H9 (cell line): Measurements from ENCODE around the gene KRTAP10-9. TPM values are rescaled to one million over a fixed set of nuclear protein-coding genes. Genes with fewer than 3 reads are reported as not detected.

Experiments
- DNase-seq: peaks from one replicate; pipeline ENCODE4 v3.0.0-alpha.2; 2017
- H2AFZ ChIP-seq: one replicate; pipeline ENCODE4 v1.6.1; 2013; ENCODE audit warnings: mild to moderate bottlenecking, low read length, control low read depth, moderate library complexity
- H2AK5ac ChIP-seq: 2 replicates; pipeline ENCODE4 v1.6.1; 2013; ENCODE audit warnings: low read length, control low read depth, mixed read lengths; ENCODE audit not compliant: insufficient read length
- H2BK120ac ChIP-seq: one replicate; pipeline ENCODE4 v1.6.1; 2013; ENCODE audit warnings: low read depth, mild to moderate bottlenecking, low read length, control low read depth, inconsistent platforms; ENCODE audit not compliant: poor library complexity, severe bottlenecking
- H2BK12ac ChIP-seq: 2 replicates; pipeline ENCODE4 v1.6.1; 2013; ENCODE audit warnings: low read length, control low read depth, mixed read lengths, low read depth; ENCODE audit not compliant: insufficient read length
- H2BK15ac ChIP-seq: 2 replicates; pipeline ENCODE4 v1.6.1; 2013; ENCODE audit warnings: low read depth, low read length, control low read depth
- H2BK20ac ChIP-seq: one replicate; pipeline ENCODE4 v1.6.1; 2013; ENCODE audit warnings: low read depth, mild to moderate bottlenecking, low read length, control low read depth, inconsistent platforms; ENCODE audit not compliant: poor library complexity, severe bottlenecking
- H2BK5ac ChIP-seq: 2 replicates; pipeline ENCODE4 v1.6.1; 2013; ENCODE audit warnings: low read length, control low read depth, mixed read lengths; ENCODE audit not compliant: insufficient read length
- H3K14ac ChIP-seq: 2 replicates; pipeline ENCODE4 v1.6.1; 2013; ENCODE audit warnings: low read length, control low read depth; ENCODE audit not compliant: insufficient read depth
- H3K18ac ChIP-seq: 2 replicates; pipeline ENCODE4 v1.6.1; 2013; ENCODE audit warnings: low read depth, mild to moderate bottlenecking, mixed read lengths, low read length, control low read depth; ENCODE audit not compliant: insufficient read length
- H3K23ac ChIP-seq: 2 replicates; pipeline ENCODE4 v1.6.1; 2013; ENCODE audit warnings: low read length, control low read depth, mixed read lengths, low read depth; ENCODE audit not compliant: insufficient read length
- H3K23me2 ChIP-seq: 2 replicates; pipeline ENCODE4 v1.6.1; 2013; ENCODE audit warnings: low read depth, mild to moderate bottlenecking, mixed read lengths, low read length, control low read depth; ENCODE audit not compliant: insufficient read length, poor library complexity, severe bottlenecking
- H3K27ac ChIP-seq: 2 replicates; pipeline ENCODE4 v1.5.1; 2013; ENCODE audit warnings: low read length, control low read depth, mixed read lengths, low read depth; ENCODE audit not compliant: insufficient read length
- H3K27me3 ChIP-seq: 2 replicates; pipeline ENCODE4 v1.6.1; 2013; ENCODE audit warnings: low read length, control low read depth, inconsistent platforms; ENCODE audit not compliant: insufficient read depth
- H3K4ac ChIP-seq: 2 replicates; pipeline ENCODE4 v1.6.1; 2013; ENCODE audit warnings: low read depth, mild to moderate bottlenecking, control low read depth, inconsistent platforms, low read length, moderate library complexity
- H3K4me1 ChIP-seq: 2 replicates; pipeline ENCODE4 v1.6.1; 2013; ENCODE audit warnings: low read length, control low read depth, inconsistent platforms; ENCODE audit not compliant: insufficient read depth
- H3K4me2 ChIP-seq: 2 replicates; pipeline ENCODE4 v1.6.1; 2013; ENCODE audit warnings: low read length, control low read depth, mixed read lengths; ENCODE audit not compliant: insufficient read length, insufficient read depth
- H3K56ac ChIP-seq: 2 replicates; pipeline ENCODE4 v1.6.1; 2013; ENCODE audit warnings: low read depth, mild to moderate bottlenecking, mixed read lengths, low read length, control low read depth; ENCODE audit not compliant: insufficient read length
- H3K79me1 ChIP-seq: 2 replicates; pipeline ENCODE4 v1.6.1; 2013; ENCODE audit warnings: low read depth, mild to moderate bottlenecking, moderate library complexity, low read length, control low read depth, inconsistent platforms; ENCODE audit not compliant: insufficient read depth, poor library complexity, severe bottlenecking
- H3K79me2 ChIP-seq: 2 replicates; pipeline ENCODE4 v1.6.1; 2013; ENCODE audit warnings: low read length, control low read depth, inconsistent platforms; ENCODE audit not compliant: insufficient read depth
- H3K9ac ChIP-seq: 2 replicates; pipeline ENCODE4 v1.6.1; 2013; ENCODE audit warnings: low read length, control low read depth, mixed read lengths; ENCODE audit not compliant: insufficient read length; ENCODE audit errors: extremely low read depth
- H3K9me3 ChIP-seq: one replicate; pipeline ENCODE4 v1.6.1; 2013; ENCODE audit warnings: low read depth, low read length, inconsistent platforms; ENCODE audit not compliant: control insufficient read depth
- H3T11ph ChIP-seq: one replicate; pipeline ENCODE4 v1.6.1; 2013; ENCODE audit warnings: mild to moderate bottlenecking, low read length, control low read depth, inconsistent platforms
- H4K20me1 ChIP-seq: one replicate; pipeline ENCODE4 v1.6.1; 2013; ENCODE audit not compliant: control insufficient read depth, insufficient read length, insufficient read depth
- H4K5ac ChIP-seq: 2 replicates; pipeline ENCODE4 v1.6.1; 2013; ENCODE audit warnings: low read depth, mild to moderate bottlenecking, mixed read lengths, low read length, control low read depth; ENCODE audit not compliant: insufficient read length
- H4K8ac ChIP-seq: replicated peaks from 2 replicates; pipeline ENCODE4 v1.6.1; 2013; ENCODE audit warnings: low read length, control low read depth, mixed read lengths, low read depth; ENCODE audit not compliant: insufficient read length
- H4K91ac ChIP-seq: 2 replicates; pipeline ENCODE4 v1.6.1; 2013; ENCODE audit warnings: low read depth, mild to moderate bottlenecking, moderate library complexity, mixed read lengths, low read length, control low read depth; ENCODE audit not compliant: insufficient read length
- H3K27ac Mint-ChIP-seq, 3 experiments: 2 replicates in 2 of 3; 3 replicates in 1 of 3; pipeline ENCODE4 v1.8.0; 2020 to 2021; ENCODE audit warnings: mixed read lengths in 3 of 3, mild to moderate bottlenecking in 1 of 3, moderate library complexity in 1 of 3
- H3K27me3 Mint-ChIP-seq: 2 replicates; pipeline ENCODE4 v1.8.0; 2021; ENCODE audit warnings: low read depth, mild to moderate bottlenecking, moderate library complexity, mixed read lengths
- H3K36me3 Mint-ChIP-seq, 3 experiments: 2 replicates in 2 of 3; 3 replicates in 1 of 3; pipeline ENCODE4 v1.8.0; 2020 to 2021; ENCODE audit warnings: low read depth in 3 of 3, mixed read lengths in 3 of 3; ENCODE audit not compliant: insufficient read depth in 1 of 3
- H3K4me1 Mint-ChIP-seq, 2 experiments: 2 replicates each; pipeline ENCODE4 v1.8.0; 2020; ENCODE audit warnings: mixed read lengths in 2 of 2
- H3K4me3 Mint-ChIP-seq, 2 experiments: 2 replicates in 1 of 2; 3 replicates in 1 of 2; pipeline ENCODE4 v1.8.0; 2020 to 2021; ENCODE audit warnings: mild to moderate bottlenecking in 2 of 2, mixed read lengths in 2 of 2, moderate library complexity in 1 of 2
- H3K9me3 Mint-ChIP-seq, 2 experiments: 2 replicates in 1 of 2; 3 replicates in 1 of 2; pipeline ENCODE4 v1.8.0; 2020; ENCODE audit warnings: mild to moderate bottlenecking in 2 of 2, mixed read lengths in 2 of 2, moderate library complexity in 1 of 2
- WGBS: extraction: QIAGEN DNeasy Blood & Tissue Kit; methylation state at CpG from one replicate; pipeline ENCODE4 v1.1.7; 2013; ENCODE audit warnings: missing lambda C conversion rate, low lambda C conversion rate, mixed read lengths; ENCODE audit not compliant: insufficient read length; ENCODE audit errors: extremely low coverage; 5-methylcytosine and 5-hydroxymethylcytosine counted together
- total RNA-seq: library from RNA; stranded (reverse); gene quantifications from 2 replicates; pipeline ENCODE4 v1.2.1, GENCODE V29; 2021
- TF ChIP-seq, protein P1 (sequence below): fragments of 200-600 bp; sonication (generic); conservative IDR thresholded peaks from 3 replicates; pipeline ENCODE4 v1.8.0; 2021; ENCODE audit warnings: antibody characterized with exemption, mild to moderate bottlenecking

Gene KRTAP10-9
- total RNA-seq, 1 experiment from 2014 or later: not detected

DNA sequence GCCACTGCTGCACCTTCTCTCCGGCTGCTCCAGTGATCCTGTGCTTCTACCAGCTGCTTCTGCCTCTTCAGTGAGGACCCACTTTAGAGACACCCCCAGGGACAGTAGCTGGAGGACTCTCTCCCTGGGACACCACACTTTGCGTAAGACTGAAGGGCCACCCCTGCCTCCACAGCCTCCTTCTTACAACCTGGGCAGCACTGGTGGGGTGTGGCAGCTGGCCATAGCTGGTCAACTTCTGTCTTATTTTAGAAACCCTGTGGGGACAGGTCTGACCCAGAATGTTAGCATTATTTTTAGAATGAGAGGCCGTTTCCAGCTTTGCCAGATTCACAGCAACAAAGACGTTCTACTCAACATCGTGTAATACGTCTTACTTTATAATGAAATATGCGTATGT is 1.1 kb upstream of the KRTAP10-9 start:
- no peak overlapping the region for H2BK12ac ChIP-seq
- WGBS: no CpG with 5 or more reads among the region's 7 CpGs
- no peak for DNase-seq
- H2BK15ac ChIP-seq: no peak overlapping the region
- peaks cover 5% of the 10 kb centered on the region for H3K27me3 Mint-ChIP-seq
- no peak overlapping the region for H3K4me3 Mint-ChIP-seq
- no peak overlapping the region for H3K14ac ChIP-seq
- no peaks in the 10 kb centered on the region for H3K23me2 ChIP-seq
- no peak overlapping the region for H3K4ac ChIP-seq
- H3K4me1 Mint-ChIP-seq: peaks cover 3 to 7% of the 10 kb centered on the region in 2 experiments; a peak in 2 of 4 replicates
- H3K9me3 ChIP-seq: no peaks in the 10 kb centered on the region
- no peaks in the 10 kb centered on the region for H3K79me2 ChIP-seq
- H3K27ac Mint-ChIP-seq: no peak overlapping the region
- H2AK5ac ChIP-seq: no peak overlapping the region
- no peak overlapping the region for H3T11ph ChIP-seq
- H2BK20ac ChIP-seq: no peak overlapping the region
- no peaks in the 10 kb centered on the region for H3K4me1 ChIP-seq
- H3K79me1 ChIP-seq: no peaks in the 10 kb centered on the region
- H2BK5ac ChIP-seq: no peak overlapping the region
- TF ChIP-seq, protein P1, sequence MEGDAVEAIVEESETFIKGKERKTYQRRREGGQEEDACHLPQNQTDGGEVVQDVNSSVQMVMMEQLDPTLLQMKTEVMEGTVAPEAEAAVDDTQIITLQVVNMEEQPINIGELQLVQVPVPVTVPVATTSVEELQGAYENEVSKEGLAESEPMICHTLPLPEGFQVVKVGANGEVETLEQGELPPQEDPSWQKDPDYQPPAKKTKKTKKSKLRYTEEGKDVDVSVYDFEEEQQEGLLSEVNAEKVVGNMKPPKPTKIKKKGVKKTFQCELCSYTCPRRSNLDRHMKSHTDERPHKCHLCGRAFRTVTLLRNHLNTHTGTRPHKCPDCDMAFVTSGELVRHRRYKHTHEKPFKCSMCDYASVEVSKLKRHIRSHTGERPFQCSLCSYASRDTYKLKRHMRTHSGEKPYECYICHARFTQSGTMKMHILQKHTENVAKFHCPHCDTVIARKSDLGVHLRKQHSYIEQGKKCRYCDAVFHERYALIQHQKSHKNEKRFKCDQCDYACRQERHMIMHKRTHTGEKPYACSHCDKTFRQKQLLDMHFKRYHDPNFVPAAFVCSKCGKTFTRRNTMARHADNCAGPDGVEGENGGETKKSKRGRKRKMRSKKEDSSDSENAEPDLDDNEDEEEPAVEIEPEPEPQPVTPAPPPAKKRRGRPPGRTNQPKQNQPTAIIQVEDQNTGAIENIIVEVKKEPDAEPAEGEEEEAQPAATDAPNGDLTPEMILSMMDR: no peak
- no peak overlapping the region for H2BK120ac ChIP-seq
- H3K56ac ChIP-seq: no peak overlapping the region
- H3K27me3 ChIP-seq: no peaks in the 10 kb centered on the region
- no peak overlapping the region for H3K27ac ChIP-seq
- no peak overlapping the region for H3K23ac ChIP-seq
- H3K18ac ChIP-seq: no peak overlapping the region
- H4K5ac ChIP-seq: no peak overlapping the region
- peaks cover 33 to 35% of the 10 kb centered on the region in 2 experiments for H3K9me3 Mint-ChIP-seq
- H3K4me2 ChIP-seq: no peak overlapping the region
- no peaks in the 10 kb centered on the region for H4K20me1 ChIP-seq
- no peak overlapping the region for H4K8ac ChIP-seq
- no peak overlapping the region for H3K9ac ChIP-seq
- H4K91ac ChIP-seq: no peak overlapping the region
- H2AFZ ChIP-seq: no peak overlapping the region
- H3K36me3 Mint-ChIP-seq: peaks cover 8 to 25% (median 14%) of the 10 kb centered on the region in 3 experiments; a peak in 6 of 7 replicates
